Measurements from ENCODE around the gene BOLA3.
"Not testable (repeated sequence)": the region's sequence is repeated elsewhere in the genome, so short reads cannot be mapped to it uniquely, and the experiment has no call there.

The BOLA3 gene

GRCh38 chr2:74101574-74102300, 46.0 kb downstream of the BOLA3 start:
- DNase-seq, result no peak

- no peak for DNase-seq
These were observed 47.2 kb downstream of the BOLA3 start for GRCh38 chr2:74100254-74101216.

GRCh38 chr2:74099835-74100234, 47.9 kb downstream of the BOLA3 start:
- DNase-seq, result no peak

GRCh38 chr2:74099271-74099670, 48.4 kb downstream of the BOLA3 start:
- DNase-seq, result no peak

- DNase-seq, result no peak
These were observed 50.1 kb downstream of the BOLA3 start for GRCh38 chr2:74097574-74097973.

GRCh38 chr2:74096052-74096451, 51.7 kb downstream of the BOLA3 start:
- no peak for DNase-seq

- DNase-seq, result no peak
These were observed 52.1 kb downstream of the BOLA3 start for GRCh38 chr2:74095632-74096031.

GRCh38 chr2:74094291-74094690, 53.4 kb downstream of the BOLA3 start:
- DNase-seq, result no peak

- DNase-seq, result no peak
These were observed 53.9 kb downstream of the BOLA3 start for GRCh38 chr2:74093840-74094239.

GRCh38 chr2:74093426-74093825, 54.3 kb downstream of the BOLA3 start:
- no peak for DNase-seq

GRCh38 chr2:74092275-74092674, 55.4 kb downstream of the BOLA3 start:
- DNase-seq, result no peak

GRCh38 chr2:74091391-74091790, 56.3 kb downstream of the BOLA3 start:
- no peak for DNase-seq

- DNase-seq, result no peak
These were observed 57.6 kb downstream of the BOLA3 start for GRCh38 chr2:74089816-74090745.

GRCh38 chr2:74088676-74089075, 59.0 kb downstream of the BOLA3 start:
- DNase-seq, result not testable (repeated sequence)

GRCh38 chr2:74087696-74088095, 60.0 kb downstream of the BOLA3 start:
- DNase-seq, result no peak

- DNase-seq, result no peak
These were observed 61.7 kb downstream of the BOLA3 start for GRCh38 chr2:74086021-74086420.
